IMR-90 (cell line): Measurements from ENCODE around the gene IRX3. TPM values are rescaled to one million over a fixed set of nuclear protein-coding genes. Genes with fewer than 3 reads are reported as not detected.

Experiments
- ATAC-seq: fragments of 200-7000 bp; cut with Tn5 transposase; 2 replicates; pipeline ENCODE4 v1.9.1; 2020; ENCODE audit warnings: low read depth, mild to moderate bottlenecking, moderate library complexity
- BruUV-seq: library from RNA; stranded (reverse); fragments of 400-500 nt; replicated peaks from 2 replicates; lab custom pipeline; 2021; lab: Mats Ljungman, UMichigan
- CTCF ChIA-PET: fragments of 300-600 bp; formaldehyde crosslinking; extraction: SDS; loops from one replicate; lab custom pipeline; 2021; ENCODE audit warnings: antibody characterized with exemption; lab: Yijun Ruan, JAX
- POLR2A ChIA-PET: fragments of 300-600 bp; sonication (Branson Sonifier 250); formaldehyde crosslinking; loops from one replicate; lab custom pipeline; 2022; ENCODE audit warnings: antibody characterized with exemption; ENCODE audit not compliant: unreplicated experiment; lab: Charles Lee
- DNase-seq: peaks from one replicate; pipeline ENCODE4 v3.0.0; 2013
- H2AFZ ChIP-seq: replicated peaks from 2 replicates; pipeline ENCODE3; 2013; ENCODE audit warnings: low read length, mild to moderate bottlenecking; ENCODE audit not compliant: poor library complexity
- H2AK5ac ChIP-seq: 2 replicates; pipeline ENCODE4 v1.6.1; 2013; ENCODE audit warnings: low read depth, low read length, inconsistent platforms
- H2AK9ac ChIP-seq: replicated peaks from 2 replicates; pipeline ENCODE3; 2013; ENCODE audit warnings: mild to moderate bottlenecking, low read depth, low read length, moderate library complexity; ENCODE audit not compliant: poor library complexity
- H2BK120ac ChIP-seq: 2 replicates; pipeline ENCODE4 v1.6.1; 2013; ENCODE audit warnings: low read depth, low read length, inconsistent platforms
- H2BK15ac ChIP-seq: 3 replicates; pipeline ENCODE4 v1.6.1; 2013; ENCODE audit warnings: low read depth, low read length, inconsistent platforms
- H2BK20ac ChIP-seq: 2 replicates; pipeline ENCODE4 v1.6.1; 2013; ENCODE audit warnings: low read depth, mild to moderate bottlenecking, inconsistent platforms, low read length, moderate library complexity
- H2BK5ac ChIP-seq: 2 replicates; pipeline ENCODE4 v1.6.1; 2013; ENCODE audit warnings: mild to moderate bottlenecking, low read depth, low read length, inconsistent platforms; ENCODE audit not compliant: poor library complexity, severe bottlenecking
- H3K14ac ChIP-seq: replicated peaks from 2 replicates; pipeline ENCODE4 v1.6.1; 2013; ENCODE audit warnings: low read depth, low read length, inconsistent platforms
- H3K18ac ChIP-seq: 2 replicates; pipeline ENCODE4 v1.6.1; 2013; ENCODE audit warnings: low read depth, low read length, control low read depth
- H3K23ac ChIP-seq: 2 replicates; pipeline ENCODE4 v1.6.1; 2013; ENCODE audit warnings: low read depth, low read length, inconsistent platforms
- H3K27ac ChIP-seq: 2 replicates; pipeline ENCODE4 v1.5.1; 2013; ENCODE audit warnings: mild to moderate bottlenecking, control low read depth, low read length; ENCODE audit not compliant: insufficient read depth
- H3K27me3 ChIP-seq: 2 replicates; pipeline ENCODE4 v1.6.1; 2013; ENCODE audit warnings: low read length; ENCODE audit not compliant: control insufficient read depth, insufficient read depth
- H3K36me3 ChIP-seq: 2 replicates; pipeline ENCODE4 v1.6.1; 2013; ENCODE audit warnings: low read length, mixed read lengths; ENCODE audit not compliant: control insufficient read depth, insufficient read depth
- H3K4ac ChIP-seq: 2 replicates; pipeline ENCODE4 v1.6.1; 2013; ENCODE audit warnings: low read depth, low read length, inconsistent platforms
- H3K4me1 ChIP-seq: 2 replicates; pipeline ENCODE4 v1.6.1; 2013; ENCODE audit warnings: low read length, mixed read lengths; ENCODE audit not compliant: control insufficient read depth, insufficient read depth
- H3K4me2 ChIP-seq: 2 replicates; pipeline ENCODE4 v1.6.1; 2013; ENCODE audit warnings: low read depth, mild to moderate bottlenecking, control low read depth, low read length, moderate library complexity
- H3K4me3 ChIP-seq: 2 replicates; pipeline ENCODE4 v1.5.1; 2013; ENCODE audit warnings: low read depth, mild to moderate bottlenecking, control low read depth, low read length, moderate library complexity; ENCODE audit not compliant: insufficient read depth
- H3K56ac ChIP-seq: 2 replicates; pipeline ENCODE4 v1.6.1; 2013; ENCODE audit warnings: low read length, inconsistent platforms; ENCODE audit not compliant: insufficient read depth; ENCODE audit errors: extremely low read depth
- H3K79me1 ChIP-seq, 2 experiments: 2 replicates each; pipeline ENCODE4 v1.6.1; 2013; ENCODE audit warnings: low read length in 2 of 2, inconsistent platforms in 1 of 2, low read depth in 1 of 2
- H3K9ac ChIP-seq: 2 replicates; pipeline ENCODE4 v1.6.1; 2013; ENCODE audit warnings: low read depth, low read length, control low read depth
- H3K9me1 ChIP-seq: 2 replicates; pipeline ENCODE4 v1.6.1; 2013; ENCODE audit warnings: low read length, inconsistent platforms; ENCODE audit not compliant: insufficient read depth
- H3K9me3 ChIP-seq: 2 replicates; pipeline ENCODE4 v1.6.1; 2013; ENCODE audit warnings: low read length; ENCODE audit not compliant: control insufficient read depth, insufficient read depth
- H4K20me1 ChIP-seq: 2 replicates; pipeline ENCODE4 v1.6.1; 2013; ENCODE audit warnings: low read length, inconsistent platforms; ENCODE audit not compliant: insufficient read depth
- H4K5ac ChIP-seq: 2 replicates; pipeline ENCODE4 v1.6.1; 2013; ENCODE audit warnings: mild to moderate bottlenecking, low read depth, low read length, control low read depth
- H4K8ac ChIP-seq, 2 experiments: 2 replicates each; pipeline ENCODE4 v1.6.1; 2013; ENCODE audit warnings: low read depth in 2 of 2, low read length in 2 of 2, control low read depth in 1 of 2, inconsistent platforms in 1 of 2
- H4K91ac ChIP-seq: 2 replicates; pipeline ENCODE4 v1.6.1; 2013; ENCODE audit warnings: low read depth, low read length, inconsistent platforms; ENCODE audit not compliant: insufficient read depth
- CEBPB ChIP-seq: IDR thresholded peaks from 2 replicates; pipeline ENCODE4 v1.6.1; 2012; ENCODE audit warnings: low read depth, low read length, improper control_type of control experiment
- POLR2A ChIP-seq: IDR thresholded peaks from 2 replicates; pipeline ENCODE4 v1.6.1; 2012; ENCODE audit warnings: mild to moderate bottlenecking, low read depth, low read length
- WGBS, 2 experiments: methylation state at CpG; one replicate each; pipeline versions ENCODE4 v1.1.5 to v1.1.7; 2013; ENCODE audit warnings: missing lambda C conversion rate in 2 of 2; ENCODE audit not compliant: insufficient read length in 1 of 2; ENCODE audit errors: extremely low coverage in 2 of 2; 5-methylcytosine and 5-hydroxymethylcytosine counted together
- dilution Hi-C: fragments of 300-500 bp; cut with HindIII; formaldehyde crosslinking; loops from one replicate; pipeline ENCODE4 v1.14.3; 2018; ENCODE audit warnings: low sequenced_read_pairs; ENCODE audit not compliant: unreplicated experiment
- in situ Hi-C: fragments of 300-500 bp; cut with MboI; formaldehyde crosslinking; loops from 3 replicates; pipeline ENCODE4 v1.14.3; 2019; ENCODE audit warnings: low sequenced_read_pairs, inconsistent platforms, mixed read lengths
- intact Hi-C: fragments of 100-400 bp; cut with micrococcal nuclease; formaldehyde crosslinking; loops from 2 replicates; pipeline ENCODE4 v1.10.0; 2022
- polyA plus RNA-seq, 3 experiments: library from polyadenylated mRNA; depleted of rRNA; stranded (reverse); fragments of >200 nt; gene quantifications; 2 replicates each; pipeline ENCODE4 v1.2.3, GENCODE V29; 2012; ENCODE audit warnings: low replicate concordance in 1 of 3
- total RNA-seq: library from RNA; depleted of rRNA; stranded (reverse); fragments of >200 nt; gene quantifications from 2 replicates; pipeline ENCODE4 v1.2.3, GENCODE V29; 2012

Gene IRX3
- total and polyA plus RNA-seq, 2 of the 4 experiments (the other 2 are of a cell fraction) = not detected

DNA sequence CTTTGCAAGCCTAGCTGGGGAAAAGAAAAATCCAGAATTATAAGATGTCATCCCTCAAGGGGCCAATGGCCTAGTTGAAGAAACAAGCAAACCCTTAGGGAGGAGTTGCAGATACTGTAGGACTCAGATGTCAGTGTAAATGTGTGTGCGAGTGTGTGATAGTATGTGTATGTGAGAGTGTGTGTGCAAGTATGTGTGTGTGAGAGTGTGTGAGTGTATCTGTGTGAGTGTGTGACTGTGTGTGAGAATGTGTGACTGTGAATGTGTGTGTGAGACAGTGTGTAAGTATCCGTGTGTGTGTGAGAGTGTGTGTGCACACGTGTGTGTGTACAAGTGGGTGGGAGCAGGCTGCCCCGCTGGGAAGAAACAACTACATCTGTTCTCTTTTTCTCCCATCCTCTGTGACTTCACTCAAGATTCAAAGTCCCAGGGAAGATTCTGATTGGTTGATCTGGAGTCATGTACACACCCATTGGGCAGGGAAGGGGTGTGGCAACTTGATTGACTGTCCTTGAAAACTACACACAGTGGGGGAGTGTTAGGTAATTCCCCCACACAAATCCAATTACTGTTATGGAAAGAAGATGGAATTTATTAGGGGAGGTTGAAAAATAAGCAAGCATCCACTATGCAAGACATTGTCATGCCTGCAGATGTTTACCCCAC, 40.7 kb downstream of the IRX3 start:
- no peak overlapping the region for H2BK5ac ChIP-seq
- in situ Hi-C loops (no loop called here), intact Hi-C loops (no loop called here), dilution Hi-C loops (no loop called here)
- H3K4me2 ChIP-seq = no peak overlapping the region
- no peaks in the 10 kb centered on the region for H3K9me1 ChIP-seq
- WGBS, 2 experiments = 91% methylated on average over 1 of the region's 4 CpGs; no CpG with 5 or more reads in 1 of the 2 experiments
- ATAC-seq (no peak), DNase-seq (no peak)
- H2BK20ac ChIP-seq = no peak overlapping the region
- H3K23ac ChIP-seq = no peak overlapping the region
- H3K36me3 ChIP-seq = no peaks in the 10 kb centered on the region
- H3K4me3 ChIP-seq = no peak overlapping the region
- H4K8ac ChIP-seq = no peak overlapping the region
- H3K27ac ChIP-seq = no peak overlapping the region
- H2AK5ac ChIP-seq = no peak overlapping the region
- H3K27me3 ChIP-seq = peaks cover 2% of the 10 kb centered on the region
- no peaks in the 10 kb centered on the region for H4K20me1 ChIP-seq
- H3K9me3 ChIP-seq = no peaks in the 10 kb centered on the region
- H2BK15ac ChIP-seq = no peak overlapping the region
- H3K14ac ChIP-seq = no peak overlapping the region
- H4K5ac ChIP-seq = no peak overlapping the region
- H2AK9ac ChIP-seq = no peak overlapping the region
- no peak overlapping the region for H3K9ac ChIP-seq
- no peaks in the 10 kb centered on the region for H3K79me1 ChIP-seq
- ChIA-PET CTCF (no interaction called here), POLR2A (no interaction called here)
- no peak overlapping the region for H3K4ac ChIP-seq
- H2AFZ ChIP-seq = no peak overlapping the region
- no peak for TF ChIP-seq CEBPB
- no peak for TF ChIP-seq POLR2A
- H3K4me1 ChIP-seq = no peaks in the 10 kb centered on the region
- H3K56ac ChIP-seq = no peak overlapping the region
- H4K91ac ChIP-seq = no peak overlapping the region
- H3K18ac ChIP-seq = no peak overlapping the region
- H2BK120ac ChIP-seq = no peak overlapping the region
- BruUV-seq = no TSS peak
